CD4-positive, alpha-beta memory T cell (primary cell): ENCODE data around the gene NUDT16L1. TPM values are rescaled to one million over a fixed set of nuclear protein-coding genes. Genes with fewer than 3 reads are reported as not detected.
A peak's percentile ranks its signal among the peaks of the same experiment; 100 is the strongest.

Experiments
- CTCF ChIA-PET: fragments of 350-600 bp; sonication (Branson Sonifier 250); formaldehyde crosslinking; loops from one replicate; lab custom pipeline; 2021; ENCODE audit warnings: inconsistent platforms; ENCODE audit not compliant: partially characterized antibody; lab: Charles Lee
- POLR2A ChIA-PET: fragments of 350-600 bp; sonication (Branson Sonifier 250); formaldehyde crosslinking; loops from one replicate; lab custom pipeline; 2021; ENCODE audit not compliant: partially characterized antibody; lab: Charles Lee
- DNase-seq, 5 donors: peaks; one replicate each; pipeline versions ENCODE4 v3.0.0 to v3.0.0-alpha.2; 2020 to 2022; ENCODE audit warnings: mixed read lengths in 1 of 5
- H3K27ac ChIP-seq: one replicate; pipeline ENCODE4 v1.7.0; 2013; ENCODE audit warnings: low read depth, low read length
- H3K27me3 ChIP-seq: 2 replicates; pipeline ENCODE4 v1.7.0; 2013; ENCODE audit warnings: mild to moderate bottlenecking, low read length, moderate library complexity; ENCODE audit not compliant: insufficient read depth
- H3K36me3 ChIP-seq: 2 replicates; pipeline ENCODE4 v1.7.0; 2013; ENCODE audit warnings: mild to moderate bottlenecking, low read length, moderate library complexity; ENCODE audit not compliant: insufficient read depth
- H3K4me1 ChIP-seq: 2 replicates; pipeline ENCODE4 v1.7.0; 2013; ENCODE audit warnings: mild to moderate bottlenecking, low read length, moderate library complexity; ENCODE audit not compliant: insufficient read depth
- H3K4me3 ChIP-seq, 2 donors: one replicate each; pipeline ENCODE4 v1.7.0; 2013; ENCODE audit warnings: low read length in 2 of 2, mild to moderate bottlenecking in 1 of 2
- H3K9me3 ChIP-seq, 2 donors: one replicate each; pipeline ENCODE4 v1.7.0; 2013; ENCODE audit warnings: low read length in 2 of 2, control low read depth in 1 of 2; ENCODE audit not compliant: control insufficient read depth in 1 of 2
- H3K27ac Mint-ChIP-seq, 7 donors: one replicate each; pipeline ENCODE4 v1.8.0; 2020 to 2021; ENCODE audit warnings: mixed read lengths in 7 of 7, mild to moderate bottlenecking in 6 of 7, inconsistent platforms in 3 of 7, moderate library complexity in 3 of 7
- H3K27me3 Mint-ChIP-seq, 2 donors: one replicate each; pipeline ENCODE4 v1.8.0; 2020 to 2021; ENCODE audit warnings: mixed read lengths in 2 of 2
- H3K36me3 Mint-ChIP-seq, 2 donors: one replicate each; pipeline ENCODE4 v1.8.0; 2020 to 2021; ENCODE audit warnings: mixed read lengths in 2 of 2, inconsistent platforms in 1 of 2, mild to moderate bottlenecking in 1 of 2
- H3K4me1 Mint-ChIP-seq, 4 donors: one replicate each; pipeline ENCODE4 v1.8.0; 2020 to 2021; ENCODE audit warnings: mixed read lengths in 4 of 4, mild to moderate bottlenecking in 1 of 4
- H3K4me3 Mint-ChIP-seq, 8 donors: one replicate each; pipeline ENCODE4 v1.8.0; 2020 to 2021; ENCODE audit warnings: mixed read lengths in 8 of 8, mild to moderate bottlenecking in 7 of 8, moderate library complexity in 6 of 8, inconsistent platforms in 3 of 8
- H3K9me3 Mint-ChIP-seq, 8 donors: one replicate each; pipeline ENCODE4 v1.8.0; 2020 to 2021; ENCODE audit warnings: mixed read lengths in 8 of 8, mild to moderate bottlenecking in 5 of 8, inconsistent platforms in 3 of 8, moderate library complexity in 1 of 8
- intact Hi-C: fragments of 100-400 bp; cut with micrococcal nuclease; formaldehyde crosslinking; loops from one replicate; pipeline ENCODE4 v1.15.1; 2023
- polyA plus RNA-seq, 2 donors: library from polyadenylated mRNA; unstranded; fragments of 300-500 nt; fragmentation: Illumina TruSeq; gene quantifications; one replicate each; pipeline ENCODE4 v1.2.3, GENCODE V29; 2021
- total RNA-seq, 2 experiments: library from RNA; stranded (reverse); gene quantifications; one replicate each; pipeline ENCODE4 v1.2.3, GENCODE V29; 2021

NUDT16L1 gene
- total and polyA plus RNA-seq, 4 experiments from 2014 or later, result 52.4 to 125 (median 66.9) TPM

GRCh38 chr16:4690946-4691665, 2.3 kb upstream of the NUDT16L1 start:
- POLR2A ChIA-PET, result interaction anchor here (1.2 to 6.1 kb wide), 2 partner anchors 15 to 44 kb away, joined by 4 to 33 read pairs; partner anchors contain the start of gene DNAAF8
- CTCF ChIA-PET, result interaction anchor here (1.0 to 2.0 kb wide), 2 partner anchors 41 to 265 kb away, joined by 4 read pairs; no protein-coding TSS in a partner anchor
- H3K27ac Mint-ChIP-seq, result peak overlapping the region in 4 of 7 donors; percentile 16 to 74 (median 36)
- intact Hi-C loops, result no loop called here
- peaks cover 2 to 12% of the 10 kb centered on the region in 2 donors for H3K36me3 Mint-ChIP-seq
- H3K4me1 Mint-ChIP-seq, result peaks cover 2 to 22% (median 9%) of the 10 kb centered on the region in 4 donors
- Histone ChIP-seq H3K36me3 (peaks cover 11% of the 10 kb centered on the region), H3K27ac (no peak overlapping the region), H3K4me1 (peaks cover 21% of the 10 kb centered on the region), H3K4me3 (no peak overlapping the region), H3K27me3 (no peaks in the 10 kb centered on the region), H3K9me3 (no peaks in the 10 kb centered on the region)
- H3K27me3 Mint-ChIP-seq, result no peaks in the 10 kb centered on the region
- no peak for DNase-seq
- peak overlapping the region in 6 of 8 donors; percentile 25 to 75 (median 52) for H3K4me3 Mint-ChIP-seq
- H3K9me3 Mint-ChIP-seq, result peaks cover 0 to 1% (median 0%) of the 10 kb centered on the region in 8 donors

DNA sequence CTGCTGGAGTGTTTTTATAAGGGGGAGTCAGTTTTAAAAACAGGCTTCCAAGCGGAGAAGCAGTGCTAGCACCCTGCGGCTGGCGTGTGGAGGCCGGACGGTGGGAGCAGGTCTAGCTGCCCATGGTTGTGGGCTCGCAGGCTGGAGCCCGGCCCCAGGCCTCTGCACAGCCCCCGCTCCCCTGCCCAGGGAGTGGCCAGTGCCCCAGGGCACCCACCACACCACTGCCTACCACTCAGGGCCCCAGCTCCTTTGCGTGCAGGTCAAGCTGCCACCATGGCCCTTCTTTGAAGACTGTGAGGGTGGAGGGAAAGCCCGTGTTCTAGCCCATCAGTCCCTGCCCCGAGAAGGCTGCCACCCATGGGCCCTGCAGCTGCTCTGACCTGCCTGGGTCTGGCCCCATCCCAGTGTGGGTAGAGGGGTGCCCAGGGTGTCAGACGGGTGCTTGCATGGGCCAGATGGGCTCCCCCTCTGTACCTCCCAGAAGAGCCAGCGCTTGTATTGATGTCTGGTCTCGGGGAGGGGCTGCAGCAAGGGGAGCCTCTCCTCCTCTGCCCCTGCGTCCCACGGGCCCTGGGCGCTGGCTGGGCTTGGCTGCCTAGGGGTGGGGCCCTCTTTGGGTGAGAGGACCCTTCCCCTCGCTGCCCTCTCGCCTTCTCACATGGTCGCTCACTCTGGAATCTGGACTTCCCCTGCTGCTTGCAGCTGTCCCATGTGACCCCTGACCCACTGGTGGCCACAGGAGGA, 1.5 kb upstream of the NUDT16L1 start:
- Histone ChIP-seq H3K4me1 (peaks cover 21% of the 10 kb centered on the region), H3K36me3 (peaks cover 16% of the 10 kb centered on the region), H3K4me3 (no peak overlapping the region), H3K27ac (peak overlapping the region; percentile 81), H3K27me3 (no peaks in the 10 kb centered on the region), H3K9me3 (no peaks in the 10 kb centered on the region)
- H3K9me3 Mint-ChIP-seq, result peaks cover 0 to 1% (median 0%) of the 10 kb centered on the region in 8 donors
- H3K27me3 Mint-ChIP-seq, result no peaks in the 10 kb centered on the region
- H3K27ac Mint-ChIP-seq, result peak overlapping the region in 2 of 7 donors; percentile 74 to 84
- H3K4me1 Mint-ChIP-seq, result peaks cover 2 to 22% (median 9%) of the 10 kb centered on the region in 4 donors
- intact Hi-C loops, result loop anchor here (2.0 kb wide), 2 partner anchors 15 to 67 kb away; partner anchors contain the start of gene MGRN1
- ChIA-PET CTCF (interaction anchor here (1.0 to 2.0 kb wide), 3 partner anchors 42 to 264 kb away, joined by 4 read pairs; no protein-coding TSS in a partner anchor), POLR2A (interaction anchor here (0.6 to 6.1 kb wide), 8 partner anchors 15 to 980 kb away, joined by 4 to 40 read pairs (median 10); partner anchors contain the start of genes ANKS3, DNAAF8 and MGRN1)
- H3K36me3 Mint-ChIP-seq, result peaks cover 2 to 16% of the 10 kb centered on the region in 2 donors
- DNase-seq, result no peak
- H3K4me3 Mint-ChIP-seq, result peak overlapping the region in 6 of 8 donors; percentile 25 to 88 (median 68)

DNA sequence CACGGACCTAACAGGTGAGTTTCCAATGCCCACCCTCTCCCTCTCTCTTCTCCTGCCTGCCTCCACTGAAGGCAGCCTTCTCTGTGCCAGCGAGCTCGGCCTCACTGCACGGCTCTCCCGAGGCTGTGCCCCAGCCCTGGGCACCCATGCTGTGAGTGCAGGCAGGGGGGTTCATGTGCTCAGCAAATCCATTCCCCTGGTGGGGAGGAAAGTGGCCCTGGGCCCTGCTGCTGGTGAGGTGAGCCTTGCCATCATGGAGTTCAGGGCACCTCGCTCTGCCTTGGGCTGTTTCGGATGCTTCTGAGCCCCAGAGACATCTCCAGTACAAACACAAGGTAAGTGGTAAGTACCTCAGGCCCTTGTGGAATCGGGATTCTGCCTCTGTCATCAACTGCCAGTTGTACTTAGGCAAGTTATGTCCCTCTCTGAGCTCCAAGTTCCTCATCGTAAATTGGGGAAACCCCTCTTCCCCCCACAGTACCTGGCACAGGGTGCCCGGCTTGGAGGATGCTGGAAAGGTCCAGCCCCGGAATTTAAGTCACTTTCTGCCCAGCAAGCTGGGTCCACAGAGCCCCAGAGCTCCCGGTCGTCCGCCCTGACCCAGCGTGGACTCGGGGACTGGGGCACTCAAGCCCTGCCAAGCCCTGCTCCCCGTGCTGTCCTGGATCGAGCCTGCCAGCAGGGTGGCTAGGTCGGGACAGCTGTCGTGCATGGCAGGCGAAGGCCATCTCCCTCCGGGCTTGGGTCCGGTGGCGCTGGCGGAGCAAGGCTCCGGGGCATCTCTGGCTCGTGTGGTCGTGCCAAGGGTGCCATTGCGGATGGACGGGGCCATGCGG, 684 bp upstream of the NUDT16L1 start:
- peak overlapping the region; percentile 61 to 81 for H3K4me3 ChIP-seq
- Mint-ChIP-seq H3K27ac (peak overlapping the region; percentile 84 to 92 (median 91)), H3K4me1 (peaks cover 2 to 22% (median 9%) of the 10 kb centered on the region in 4 donors), H3K9me3 (peaks cover 0 to 1% (median 0%) of the 10 kb centered on the region in 8 donors), H3K4me3 (peak overlapping the region; percentile 85 to 92 (median 88)), H3K36me3 (peaks cover 2 to 16% of the 10 kb centered on the region in 2 donors), H3K27me3 (no peaks in the 10 kb centered on the region)
- H3K9me3 ChIP-seq, result no peaks in the 10 kb centered on the region
- intact Hi-C loops, result loop anchor here (1.0 to 2.0 kb wide), 7 partner anchors 16 to 341 kb away; partner anchors contain the start of genes ANKS3, DNAAF8, GLYR1 and MGRN1
- ChIA-PET CTCF (interaction anchor here (1.5 to 2.0 kb wide), 2 partner anchors 76 to 263 kb away, joined by 4 read pairs; no protein-coding TSS in a partner anchor), POLR2A (interaction anchor here (0.6 to 6.1 kb wide), 15 partner anchors 12 to 981 kb away, joined by 3 to 40 read pairs (median 8); partner anchors contain the start of genes ANKS3, DNAAF8, MGRN1 and NAGPA)
- H3K27me3 ChIP-seq, result no peaks in the 10 kb centered on the region
- peaks cover 16% of the 10 kb centered on the region for H3K36me3 ChIP-seq
- DNase-seq, result peak in 1 of 5 donors; percentile 60
- peak overlapping the region; percentile 81 for H3K27ac ChIP-seq
- peaks cover 21% of the 10 kb centered on the region for H3K4me1 ChIP-seq

GRCh38 chr16:4693956-4694641, 737 bp downstream of the NUDT16L1 start:
- ChIA-PET POLR2A (interaction anchor here (0.9 to 6.1 kb wide), 17 partner anchors 11 to 340 kb away, joined by 3 to 40 read pairs (median 8); partner anchors contain the start of genes ANKS3, DNAAF8, GLYR1 and MGRN1), CTCF (interaction anchor here (0.8 to 1.0 kb wide), 2 partner anchors 41 to 69 kb away, joined by 4 read pairs; partner anchors contain the start of genes DNAAF8 and MGRN1)
- H3K4me3 ChIP-seq, result peak overlapping the region; percentile 23 to 81
- Mint-ChIP-seq H3K4me3 (peak overlapping the region; percentile 70 to 88 (median 82)), H3K9me3 (no peaks in the 10 kb centered on the region), H3K36me3 (peaks cover 1 to 15% of the 10 kb centered on the region in 2 donors), H3K4me1 (peaks cover 2 to 22% (median 9%) of the 10 kb centered on the region in 4 donors), H3K27me3 (no peaks in the 10 kb centered on the region), H3K27ac (peak overlapping the region; percentile 71 to 93 (median 84))
- H3K9me3 ChIP-seq, result no peaks in the 10 kb centered on the region
- intact Hi-C loops, result loop anchor here (1.0 to 2.0 kb wide), 7 partner anchors 17 to 343 kb away; partner anchors contain the start of genes ANKS3, DNAAF8, GLYR1 and MGRN1
- H3K36me3 ChIP-seq, result peaks cover 18% of the 10 kb centered on the region
- DNase-seq, result peak in 4 of 5 donors; percentile 56 to 71 (median 64)
- peak overlapping the region; percentile 81 for H3K27ac ChIP-seq
- peaks cover 21% of the 10 kb centered on the region for H3K4me1 ChIP-seq
- H3K27me3 ChIP-seq, result no peaks in the 10 kb centered on the region

DNA sequence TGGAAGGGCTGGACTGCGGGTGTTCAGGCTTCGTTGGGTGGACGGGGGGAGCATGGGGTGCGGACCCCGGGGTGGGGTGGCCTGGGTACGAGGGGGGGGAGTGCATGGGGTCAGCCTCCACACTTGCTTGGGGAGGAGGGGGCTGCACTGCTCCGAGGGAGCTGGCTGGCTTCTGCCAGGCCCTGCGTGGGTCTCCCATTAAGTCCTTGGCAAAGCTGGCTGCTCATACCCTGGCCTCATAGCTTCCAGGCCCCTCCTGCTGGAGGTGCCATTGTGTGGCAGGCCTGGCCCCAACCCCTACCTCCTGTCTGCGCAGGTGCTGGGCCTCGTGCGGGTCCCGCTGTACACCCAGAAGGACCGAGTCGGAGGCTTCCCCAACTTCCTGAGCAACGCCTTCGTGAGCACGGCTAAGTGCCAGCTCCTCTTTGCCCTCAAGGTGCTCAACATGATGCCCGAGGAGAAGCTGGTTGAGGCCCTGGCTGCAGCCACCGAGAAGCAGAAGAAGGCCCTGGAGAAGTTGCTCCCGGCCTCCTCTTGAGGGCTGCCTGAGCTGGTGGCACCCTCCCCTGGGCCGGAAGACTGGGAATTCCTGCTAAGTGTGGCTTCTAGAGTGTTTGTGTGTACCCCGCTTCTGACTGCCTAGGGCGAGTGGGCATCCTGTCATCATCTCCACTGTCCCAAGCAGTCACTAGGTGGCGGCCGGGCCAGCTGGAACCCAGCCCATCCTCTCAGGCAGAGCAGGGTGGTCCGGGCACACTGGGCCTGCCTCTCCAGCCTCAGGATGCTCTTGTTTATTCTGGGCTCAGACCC, 1.5 kb downstream of the NUDT16L1 start:
- Histone ChIP-seq H3K36me3 (peaks cover 25% of the 10 kb centered on the region), H3K4me1 (peaks cover 23% of the 10 kb centered on the region), H3K9me3 (no peaks in the 10 kb centered on the region), H3K27me3 (no peaks in the 10 kb centered on the region), H3K27ac (peak overlapping the region; percentile 81), H3K4me3 (peak overlapping the region in 1 of 2 donors; percentile 1)
- ChIA-PET POLR2A (interaction anchor here (0.9 to 6.1 kb wide), 14 partner anchors 12 to 153 kb away, joined by 3 to 40 read pairs (median 8); partner anchors contain the start of genes ANKS3, DNAAF8, GLYR1 and MGRN1), CTCF (interaction anchor here (0.5 to 1.4 kb wide), 5 partner anchors 10 to 78 kb away, joined by 3 to 4 read pairs (median 3); partner anchors contain the start of gene DNAAF8)
- Mint-ChIP-seq H3K27ac (peak overlapping the region; percentile 71 to 93 (median 86)), H3K4me3 (peak overlapping the region; percentile 70 to 88 (median 82)), H3K36me3 (peaks cover 9 to 21% of the 10 kb centered on the region in 2 donors), H3K9me3 (no peaks in the 10 kb centered on the region), H3K4me1 (peaks cover 2 to 22% (median 12%) of the 10 kb centered on the region in 4 donors), H3K27me3 (no peaks in the 10 kb centered on the region)
- intact Hi-C loops, result no loop called here
- no peak for DNase-seq
